Endothelial cell (in vitro differentiated cells): ENCODE data around the gene CRACDL. TPM values are rescaled to one million over a fixed set of nuclear protein-coding genes. Genes with fewer than 3 reads are reported as not detected.

Experiments used
- DNase-seq: peaks from one replicate; pipeline ENCODE4 v3.0.0; 2021; ENCODE audit warnings: low spot score
- H3K27ac Mint-ChIP-seq: one replicate; pipeline ENCODE4 v1.8.0; 2021; ENCODE audit warnings: mixed read lengths, inconsistent platforms; ENCODE audit not compliant: unreplicated experiment
- H3K27me3 Mint-ChIP-seq: one replicate; pipeline ENCODE4 v1.8.0; 2021; ENCODE audit warnings: mild to moderate bottlenecking, moderate library complexity, mixed read lengths, inconsistent platforms; ENCODE audit not compliant: unreplicated experiment
- H3K36me3 Mint-ChIP-seq: one replicate; pipeline ENCODE4 v1.8.0; 2021; ENCODE audit warnings: mild to moderate bottlenecking, low read depth, mixed read lengths, inconsistent platforms; ENCODE audit not compliant: unreplicated experiment
- H3K4me1 Mint-ChIP-seq: one replicate; pipeline ENCODE4 v1.8.0; 2021; ENCODE audit warnings: mild to moderate bottlenecking, mixed read lengths, inconsistent platforms; ENCODE audit not compliant: unreplicated experiment
- H3K4me3 Mint-ChIP-seq: one replicate; pipeline ENCODE4 v1.8.0; 2021; ENCODE audit warnings: mild to moderate bottlenecking, mixed read lengths, inconsistent platforms; ENCODE audit not compliant: unreplicated experiment
- H3K9me3 Mint-ChIP-seq: one replicate; pipeline ENCODE4 v1.8.0; 2021; ENCODE audit warnings: mixed read lengths, inconsistent platforms; ENCODE audit not compliant: unreplicated experiment
- total RNA-seq: library from RNA; stranded (reverse); fragmentation: NEBNext Ultra II Directional; extraction: Animal tissue kit (Norgen Biotek cat#: 25700); gene quantifications from one replicate; pipeline ENCODE4 v1.2.1, GENCODE V29; 2021; ENCODE audit not compliant: unreplicated experiment
- TF ChIP-seq, protein P1 (sequence below): fragments of 200-600 bp; sonication (generic); IDR thresholded peaks from one replicate; pipeline ENCODE4 v1.5.0; 2021; ENCODE audit warnings: antibody characterized with exemption; ENCODE audit not compliant: unreplicated experiment

CRACDL gene
- total RNA-seq, 1 donor from 2014 or later: 3.3 TPM

DNA sequence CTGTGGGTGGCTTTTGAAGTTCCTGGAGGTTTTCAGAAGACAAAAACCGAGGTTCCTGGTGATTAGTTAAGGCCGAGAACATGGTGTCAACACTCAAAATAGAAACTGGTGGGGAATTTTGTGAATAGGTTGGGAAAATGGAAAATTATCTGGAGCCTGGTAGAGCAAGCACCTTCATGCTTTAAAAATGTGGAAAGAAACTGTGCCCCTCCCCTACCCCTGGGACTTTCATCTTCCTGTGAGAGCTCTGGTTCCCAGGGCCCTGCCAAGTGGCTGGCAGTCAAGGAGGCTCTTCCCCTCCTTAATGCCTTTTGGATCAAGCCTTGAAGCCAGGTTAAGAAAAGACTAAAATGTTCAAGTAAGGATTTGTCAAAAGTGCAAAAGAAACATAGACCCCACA, 1.9 kb upstream of the CRACDL start:
- H3K27me3 Mint-ChIP-seq: peaks cover 10% of the 10 kb centered on the region

DNA sequence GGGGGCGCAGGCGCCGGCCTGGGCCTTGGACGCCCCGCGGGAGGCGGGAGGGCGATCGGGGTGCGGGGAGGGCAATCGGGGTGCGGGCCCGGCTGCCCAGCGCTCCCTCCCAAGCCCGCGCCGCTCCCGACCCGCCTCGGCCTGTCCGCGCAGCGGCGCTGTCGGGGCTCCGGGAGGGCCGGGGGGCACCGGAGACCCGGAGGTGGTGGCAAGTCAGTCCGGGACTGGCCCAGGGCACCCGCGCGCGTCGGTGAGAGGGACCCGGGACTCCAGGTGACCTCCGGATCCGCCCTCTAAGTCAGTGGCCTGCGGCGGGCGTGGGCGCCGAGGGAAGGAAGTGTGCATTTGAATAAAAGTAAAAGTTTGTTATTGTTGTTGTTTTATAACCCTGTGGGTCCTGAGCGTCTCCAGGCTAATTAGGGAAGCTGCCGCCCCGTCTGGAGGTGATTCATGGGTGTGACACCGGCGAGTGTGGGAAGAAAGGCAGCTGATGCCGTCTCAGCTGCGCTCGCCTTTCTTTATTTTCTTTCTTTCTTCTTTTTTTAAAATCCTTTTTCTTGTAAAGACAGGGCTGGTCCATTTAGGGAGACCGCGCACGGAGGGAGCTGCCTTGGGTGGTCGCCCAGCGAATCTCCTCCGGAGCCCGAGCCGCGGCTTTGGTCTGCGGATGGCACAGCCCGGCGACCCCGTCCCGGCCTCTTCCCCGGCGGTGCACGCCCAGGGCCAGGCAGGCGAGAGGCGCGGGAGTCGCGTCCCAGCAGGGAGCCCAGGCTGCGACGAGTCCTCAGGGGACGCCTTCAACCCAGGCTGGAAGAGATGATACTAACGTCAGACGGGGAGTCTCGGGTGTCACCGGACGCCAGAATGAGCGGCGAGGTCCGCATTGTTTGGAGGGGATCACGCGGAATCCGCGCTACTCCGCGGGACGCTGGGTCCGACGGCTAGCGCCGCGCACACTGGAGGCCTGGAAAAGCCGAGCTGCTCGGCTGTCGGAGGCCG, 627 bp upstream of the CRACDL start:
- H3K27me3 Mint-ChIP-seq: peaks cover 10% of the 10 kb centered on the region
- TF ChIP-seq, protein P1, sequence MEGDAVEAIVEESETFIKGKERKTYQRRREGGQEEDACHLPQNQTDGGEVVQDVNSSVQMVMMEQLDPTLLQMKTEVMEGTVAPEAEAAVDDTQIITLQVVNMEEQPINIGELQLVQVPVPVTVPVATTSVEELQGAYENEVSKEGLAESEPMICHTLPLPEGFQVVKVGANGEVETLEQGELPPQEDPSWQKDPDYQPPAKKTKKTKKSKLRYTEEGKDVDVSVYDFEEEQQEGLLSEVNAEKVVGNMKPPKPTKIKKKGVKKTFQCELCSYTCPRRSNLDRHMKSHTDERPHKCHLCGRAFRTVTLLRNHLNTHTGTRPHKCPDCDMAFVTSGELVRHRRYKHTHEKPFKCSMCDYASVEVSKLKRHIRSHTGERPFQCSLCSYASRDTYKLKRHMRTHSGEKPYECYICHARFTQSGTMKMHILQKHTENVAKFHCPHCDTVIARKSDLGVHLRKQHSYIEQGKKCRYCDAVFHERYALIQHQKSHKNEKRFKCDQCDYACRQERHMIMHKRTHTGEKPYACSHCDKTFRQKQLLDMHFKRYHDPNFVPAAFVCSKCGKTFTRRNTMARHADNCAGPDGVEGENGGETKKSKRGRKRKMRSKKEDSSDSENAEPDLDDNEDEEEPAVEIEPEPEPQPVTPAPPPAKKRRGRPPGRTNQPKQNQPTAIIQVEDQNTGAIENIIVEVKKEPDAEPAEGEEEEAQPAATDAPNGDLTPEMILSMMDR: no peak
- peak; percentile 30 for DNase-seq
- H3K36me3 Mint-ChIP-seq: peaks cover 5% of the 10 kb centered on the region
- H3K4me1 Mint-ChIP-seq: peaks cover 5% of the 10 kb centered on the region
- H3K27ac Mint-ChIP-seq: no peak overlapping the region
- H3K9me3 Mint-ChIP-seq: no peaks in the 10 kb centered on the region
- peak overlapping the region; percentile 59 for H3K4me3 Mint-ChIP-seq

More for the DNA sequence above, 1.9 kb upstream of the CRACDL start:
- Mint-ChIP-seq H3K9me3 (no peaks in the 10 kb centered on the region), H3K27ac (no peak overlapping the region), H3K4me1 (peaks cover 5% of the 10 kb centered on the region), H3K36me3 (peaks cover 5% of the 10 kb centered on the region), H3K4me3 (no peak overlapping the region)
- DNase-seq: no peak
- TF ChIP-seq, protein P1: no peak

DNA sequence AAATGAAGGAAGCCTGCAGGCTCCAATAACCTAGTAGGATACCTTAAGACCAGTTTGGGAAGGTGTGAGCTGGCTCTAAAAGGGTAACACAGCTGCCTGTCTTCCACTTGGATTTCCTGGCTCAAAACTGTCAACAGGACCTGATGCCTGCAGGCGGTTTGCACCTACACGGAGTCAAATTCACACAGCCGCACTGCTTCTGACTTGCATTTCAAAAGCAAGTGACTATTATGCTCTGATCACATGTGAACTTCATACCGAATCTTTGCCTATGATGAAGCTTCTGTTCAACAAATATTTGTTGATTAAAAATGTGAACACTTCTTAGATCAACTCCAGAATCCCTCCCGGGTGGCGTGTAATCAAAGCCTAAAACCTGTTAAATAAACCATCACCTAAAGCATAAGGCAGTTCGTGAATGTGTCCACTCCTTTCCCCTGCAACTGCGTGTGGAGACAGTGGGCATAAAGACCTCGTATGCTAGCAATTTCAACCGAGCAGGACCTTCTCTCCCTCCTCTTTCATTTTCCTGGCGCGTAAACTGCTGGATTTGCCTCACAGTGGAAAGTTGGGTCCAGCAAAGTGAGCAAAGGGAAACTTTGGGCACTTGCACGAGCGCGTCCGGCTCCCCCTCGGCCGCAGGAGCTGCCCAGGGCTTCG, 784 bp downstream of the CRACDL start:
- Mint-ChIP-seq H3K4me3 (peak overlapping the region; percentile 68), H3K4me1 (peaks cover 5% of the 10 kb centered on the region), H3K36me3 (peaks cover 5% of the 10 kb centered on the region), H3K27me3 (peaks cover 10% of the 10 kb centered on the region), H3K27ac (no peak overlapping the region), H3K9me3 (no peaks in the 10 kb centered on the region)
- TF ChIP-seq, protein P1: no peak
- DNase-seq: no peak

DNA sequence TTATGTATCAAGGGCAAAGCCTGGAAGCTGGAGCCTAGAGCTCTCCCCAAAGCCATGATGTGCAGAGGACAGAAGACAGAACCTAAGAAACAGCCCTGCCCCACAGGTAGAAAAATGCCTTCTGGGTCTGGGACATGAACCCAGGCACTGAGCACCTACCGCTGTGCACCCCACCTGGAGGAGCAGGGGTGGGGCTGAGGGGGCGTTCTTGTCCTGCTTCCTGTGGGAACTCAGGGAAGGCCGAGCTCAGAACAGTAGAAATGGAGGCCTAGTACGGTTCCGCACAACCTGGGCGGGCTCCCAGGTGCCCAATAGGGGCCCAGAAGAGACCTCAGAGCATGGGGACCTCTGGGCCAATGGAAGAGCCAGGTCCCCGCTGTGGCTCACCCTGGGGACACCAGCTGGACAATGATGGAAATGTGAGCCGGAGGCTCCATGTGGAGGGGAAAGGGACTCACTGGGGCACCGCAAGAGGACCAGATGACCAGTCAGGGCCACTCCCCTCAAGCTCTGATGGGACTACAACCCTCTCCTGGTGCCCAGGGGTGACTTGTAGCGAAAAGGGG, 3.2 kb downstream of the CRACDL start:
- Mint-ChIP-seq H3K4me3 (no peak overlapping the region), H3K9me3 (no peaks in the 10 kb centered on the region), H3K27ac (no peak overlapping the region), H3K36me3 (peaks cover 5% of the 10 kb centered on the region), H3K27me3 (peaks cover 10% of the 10 kb centered on the region), H3K4me1 (peaks cover 5% of the 10 kb centered on the region)
- TF ChIP-seq, protein P1: no peak
- DNase-seq: no peak
